ENCODE results near the gene MOV10L1.
"Not testable (repeated sequence)": the region's sequence is repeated elsewhere in the genome, so short reads cannot be mapped to it uniquely, and the experiment has no call there.

The MOV10L1 gene

DNA sequence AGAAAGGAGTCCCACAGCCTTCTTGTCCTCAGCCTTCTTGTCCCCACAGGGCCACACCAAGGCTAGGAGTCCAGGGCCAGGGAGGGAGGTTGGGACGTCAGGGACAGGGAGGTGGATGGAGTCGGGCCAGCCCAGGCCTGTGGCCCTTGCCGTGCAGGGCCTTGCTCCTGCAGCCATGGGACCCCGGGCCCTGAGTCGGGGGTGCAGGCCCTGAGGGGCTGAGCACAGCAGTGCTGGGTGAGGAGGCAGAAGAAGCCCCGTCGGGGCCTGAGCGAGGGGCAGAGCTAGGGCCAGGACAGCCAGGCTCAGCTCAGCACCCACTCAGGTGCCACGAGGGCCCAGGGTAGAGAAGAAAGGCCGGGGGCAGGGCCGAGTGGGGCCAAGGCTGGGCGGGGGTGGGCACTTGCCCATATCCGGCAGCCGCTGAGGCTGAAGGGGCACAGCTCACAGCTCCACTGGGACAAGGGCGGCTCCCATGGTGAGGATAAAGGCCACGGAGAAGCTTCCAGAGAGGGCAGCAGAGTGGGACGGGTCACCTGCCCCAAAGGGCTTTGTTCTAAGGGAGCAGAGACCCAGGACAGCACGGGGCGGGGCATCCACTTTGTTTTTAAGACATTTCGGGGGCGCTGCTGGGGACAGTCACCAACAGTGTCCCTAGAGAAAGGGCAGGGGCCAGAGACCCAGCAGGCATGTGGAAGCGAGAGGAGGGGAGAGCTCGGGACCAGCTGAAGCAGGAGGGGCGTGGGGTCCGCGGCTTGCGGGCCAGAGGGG lies 8.2 kb upstream of the MOV10L1 start:
- DNase-seq, result no peak

- DNase-seq, result no peak
Measured at GRCh38 chr22:50082197-50082715, 7.5 kb upstream of the MOV10L1 start.

DNA sequence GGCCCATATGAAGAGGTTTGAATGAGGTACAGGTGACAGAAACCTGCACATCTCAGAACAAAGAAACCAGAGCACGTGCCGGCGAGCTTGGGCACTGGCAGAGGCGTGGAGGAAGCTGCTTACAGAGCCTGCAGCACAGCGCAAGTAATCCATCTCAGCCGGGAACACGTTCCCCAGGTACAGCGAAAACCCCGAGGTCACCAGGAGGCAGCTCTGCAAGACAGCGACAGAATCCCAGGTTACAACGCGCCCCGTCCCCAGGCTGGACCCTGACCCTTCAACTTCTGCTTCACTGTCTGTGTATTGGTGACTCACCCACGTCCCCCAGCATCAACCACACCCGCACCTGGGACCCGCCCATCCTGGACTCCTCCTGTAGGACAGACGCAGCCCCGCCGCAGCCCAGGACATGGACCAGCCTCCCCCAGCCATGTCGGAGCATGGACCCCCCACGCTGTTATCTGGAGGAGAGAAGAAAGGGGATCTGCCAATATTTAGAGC lies 6.8 kb upstream of the MOV10L1 start:
- no peak for DNase-seq

- no peak for DNase-seq
Measured at GRCh38 chr22:50083462-50084079, 6.2 kb upstream of the MOV10L1 start.

GRCh38 chr22:50084080-50084477 lies 5.7 kb upstream of the MOV10L1 start:
- no peak for DNase-seq

GRCh38 chr22:50084614-50085021 lies 5.2 kb upstream of the MOV10L1 start:
- DNase-seq, result no peak

DNA sequence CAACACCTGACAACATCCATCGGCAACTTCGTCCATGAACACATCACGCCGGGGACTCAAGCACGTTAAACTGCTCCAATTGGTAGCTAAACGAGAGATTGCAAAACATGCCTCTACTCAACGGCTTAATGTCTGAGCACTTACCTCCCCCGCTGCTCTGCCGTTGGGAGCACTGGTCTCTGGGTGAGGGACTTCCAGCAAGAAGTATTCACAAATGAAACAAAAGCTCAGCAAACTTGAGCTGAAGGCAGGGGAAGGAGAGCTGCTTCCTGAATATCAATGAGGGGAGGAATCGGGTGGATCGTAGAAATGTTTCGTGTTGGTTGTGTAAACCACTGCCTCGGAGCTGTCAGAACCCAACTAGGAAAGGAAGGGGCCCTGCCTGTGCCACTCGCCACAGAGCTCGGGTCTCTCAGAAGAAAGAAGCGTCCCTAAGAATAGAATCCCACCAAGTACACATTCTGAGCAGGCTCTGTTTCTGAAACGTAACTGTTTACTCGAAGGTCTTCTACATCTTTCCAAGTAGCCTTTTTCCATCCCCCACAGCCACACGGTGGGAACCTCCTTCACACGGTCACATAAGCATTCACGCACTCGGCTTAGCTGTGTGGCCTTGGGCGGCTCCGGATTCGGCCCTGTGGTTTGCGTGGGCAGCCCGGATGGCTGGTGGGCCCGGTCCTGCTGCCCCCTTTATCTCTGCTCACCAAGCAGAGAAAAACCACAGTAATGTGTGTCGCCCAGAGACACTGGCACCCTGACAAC lies 4.4 kb upstream of the MOV10L1 start, which contains the start of gene MLC1:
Gene MLC1, minus strand, starts transcription at position 216 of the 762 bp plus-strand sequence. CDS start 524 bp downstream, outside the sequence.
- no peak for DNase-seq

DNA sequence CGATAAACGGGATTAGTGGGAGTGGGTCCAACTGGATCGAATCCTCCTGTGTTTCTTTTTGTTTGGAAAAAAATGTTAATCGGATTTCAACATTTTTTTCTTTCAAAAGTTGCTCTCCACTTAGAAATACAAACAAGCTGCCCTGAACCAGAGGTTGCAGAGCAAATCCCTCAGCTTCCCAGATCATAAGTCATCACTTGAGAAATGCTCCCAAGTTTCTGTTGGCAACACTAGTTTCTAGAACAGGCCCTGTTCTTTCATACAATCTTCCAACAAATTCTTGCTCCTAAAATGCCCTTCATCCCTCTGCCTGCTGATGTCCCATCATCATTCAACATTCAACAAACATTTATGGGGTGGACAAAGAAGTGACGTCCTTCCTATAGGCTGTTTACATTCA lies 3.3 kb upstream of the MOV10L1 start:
- DNase-seq, result no peak

DNA sequence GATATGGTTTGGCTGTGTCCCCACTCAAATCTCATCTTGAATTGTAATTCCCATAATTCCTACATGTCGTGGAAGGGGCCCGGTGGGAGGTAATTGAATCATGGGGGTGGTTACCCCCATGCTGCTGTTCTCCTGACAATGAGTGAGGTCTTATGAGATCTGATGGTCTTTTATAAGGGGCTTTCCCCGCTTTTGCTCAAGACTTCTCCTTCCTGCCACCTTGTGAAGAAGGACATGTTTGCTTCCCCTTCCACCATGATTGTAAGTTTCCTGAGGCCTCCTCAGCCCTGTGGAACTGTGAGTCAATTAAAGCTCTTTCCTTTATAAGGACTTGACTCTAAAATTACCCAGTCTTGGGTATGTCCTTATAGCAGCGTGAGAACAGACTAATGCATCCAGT lies 2.8 kb upstream of the MOV10L1 start:
- not testable (repeated sequence) for DNase-seq

- DNase-seq, result no peak
Measured at GRCh38 chr22:50087646-50088045, 2.2 kb upstream of the MOV10L1 start.

- no peak for DNase-seq
Measured at GRCh38 chr22:50088096-50088495, 1.7 kb upstream of the MOV10L1 start.

DNA sequence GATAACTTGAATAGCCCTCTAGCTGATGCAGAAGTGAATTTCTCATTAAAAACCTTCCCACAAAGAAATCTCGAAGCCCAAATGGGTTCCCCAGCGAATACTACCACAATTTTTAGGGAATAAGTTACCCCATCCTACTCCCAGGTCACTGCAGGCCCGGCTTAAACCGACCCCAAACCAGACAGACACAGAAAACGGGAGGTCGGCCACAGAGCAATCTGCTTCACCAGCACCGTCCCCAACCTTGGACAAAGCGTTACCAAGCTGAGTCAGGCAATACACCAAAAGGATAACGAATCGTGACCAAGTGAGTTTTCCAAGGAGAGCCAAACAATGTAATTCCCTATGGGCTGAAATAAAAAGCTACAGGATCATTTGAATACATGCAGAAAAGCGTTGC lies 575 bp upstream of the MOV10L1 start:
- DNase-seq, result no peak

- DNase-seq, result no peak
Measured at GRCh38 chr22:50090412-50090714, 557 bp downstream of the MOV10L1 start.

GRCh38 chr22:50091092-50091768 lies 1.4 kb downstream of the MOV10L1 start:
- no peak for DNase-seq

DNA sequence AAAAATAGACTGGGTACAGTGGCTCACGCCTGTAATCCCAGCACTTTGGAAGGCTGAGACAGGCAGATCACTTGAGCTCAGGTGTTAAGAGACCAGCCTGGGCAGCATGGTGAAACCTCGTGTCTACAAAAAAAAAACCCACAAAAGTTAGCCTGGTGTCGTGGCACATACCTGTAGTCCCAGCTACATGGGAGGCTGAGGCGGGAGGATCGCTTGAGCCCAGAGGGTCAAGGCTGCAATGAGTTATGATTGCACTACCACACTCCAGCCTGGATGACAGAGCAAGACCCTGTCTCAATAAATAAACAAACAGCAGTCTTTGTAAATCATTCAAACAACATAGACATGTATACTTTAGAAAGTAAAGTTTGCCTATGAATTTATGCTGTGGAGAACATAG lies 2.5 kb downstream of the MOV10L1 start:
- no peak for DNase-seq

DNA sequence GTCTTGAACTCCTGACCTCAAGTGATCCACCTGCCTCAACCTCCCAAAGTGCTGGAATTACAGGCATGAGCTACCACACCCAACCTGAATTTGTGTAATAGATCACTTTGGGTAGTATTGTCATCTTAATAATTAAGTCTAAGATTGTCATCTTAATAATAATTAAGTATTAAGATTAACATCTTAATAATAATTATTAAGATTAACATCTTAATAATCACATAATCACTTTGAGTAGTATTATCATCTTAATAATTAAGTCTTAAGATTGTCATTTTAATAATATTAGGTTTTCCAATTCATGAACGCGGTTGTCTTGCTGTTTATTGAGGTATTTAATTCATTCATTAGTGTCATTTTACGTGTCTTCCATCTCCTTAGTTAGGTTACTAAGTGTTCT lies 8.2 kb downstream of the MOV10L1 start:
- no peak for DNase-seq

GRCh38 chr22:50101870-50102565 lies 12.2 kb downstream of the MOV10L1 start:
- no peak for DNase-seq

DNA sequence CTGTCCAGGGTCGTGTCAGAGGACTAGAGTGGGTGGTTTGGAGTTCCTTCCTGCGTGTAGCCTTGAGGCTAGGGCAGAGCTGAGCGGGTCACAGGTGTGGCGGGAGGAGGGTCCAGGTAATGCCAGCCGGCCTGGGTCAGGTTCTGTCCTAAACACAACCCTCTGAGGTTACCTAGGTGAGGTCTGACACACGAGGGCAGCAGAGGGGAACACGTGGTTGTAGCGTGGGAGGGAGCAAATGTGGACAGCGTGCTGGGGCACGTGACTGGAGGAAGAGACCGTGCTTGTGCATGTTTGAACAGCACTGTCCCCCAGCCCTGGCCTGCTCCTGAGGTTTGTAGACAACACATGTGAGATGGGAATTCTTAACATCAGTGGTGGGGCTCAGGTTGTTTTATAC lies 13.1 kb downstream of the MOV10L1 start:
- no peak for DNase-seq

- no peak for DNase-seq
Measured at GRCh38 chr22:50104141-50104544, 14.3 kb downstream of the MOV10L1 start.

DNA sequence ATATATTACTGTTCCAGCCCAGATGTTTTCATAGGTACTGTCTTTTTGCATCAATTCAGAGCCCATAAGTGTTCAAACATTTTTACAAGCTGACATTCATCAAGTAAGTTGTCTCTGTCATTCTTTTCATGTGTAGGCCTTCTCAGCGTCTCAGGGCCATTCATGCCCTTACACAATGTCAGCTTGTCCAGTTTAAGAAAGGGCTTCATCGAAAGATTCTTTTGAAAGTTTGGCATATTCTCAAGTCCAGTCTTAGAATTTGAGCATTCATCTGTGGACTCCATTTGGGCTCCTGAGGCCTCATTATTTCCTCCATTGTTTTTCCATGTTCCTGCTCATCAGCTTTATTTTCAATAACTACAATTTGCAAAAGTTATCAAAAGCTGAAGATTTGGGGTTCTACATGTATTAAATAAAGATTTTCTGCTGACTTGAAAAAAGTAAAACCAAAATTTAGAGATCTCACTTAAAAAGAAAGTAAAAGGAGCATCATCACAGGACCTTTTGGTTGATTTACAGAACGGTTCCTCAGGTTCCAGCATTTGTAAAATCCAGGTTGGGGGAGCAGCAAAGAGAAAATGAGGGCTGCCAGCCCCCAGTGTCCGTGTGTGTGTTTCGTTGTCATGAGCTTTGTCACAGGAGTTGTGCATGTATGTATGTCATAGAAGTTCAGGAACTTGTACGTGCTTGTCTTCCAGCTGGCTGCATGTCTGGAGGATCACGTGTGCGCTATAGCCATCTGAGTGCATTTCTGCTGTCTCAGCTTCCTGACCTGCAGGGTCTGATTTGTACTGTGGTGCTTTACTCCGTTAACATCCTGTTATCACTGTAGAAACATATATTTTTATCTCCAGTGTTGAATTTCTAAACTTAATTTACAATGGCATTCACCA lies 15.6 kb downstream of the MOV10L1 start:
- DNase-seq, result no peak

- no peak for DNase-seq
Measured at GRCh38 chr22:50107529-50107928, 17.7 kb downstream of the MOV10L1 start.

Measured in CD4-positive, alpha-beta T cell treated with Interferon gamma for 1 hour (primary cell).